GM10248 (cell line): Measurements from ENCODE around the gene PXDN.

Experiments
- CTCF ChIA-PET: fragments of 300-600 bp; sonication (Branson Sonifier 250); formaldehyde crosslinking; extraction: SDS; loops from one replicate; lab custom pipeline; 2021; ENCODE audit warnings: antibody characterized with exemption; lab: Yijun Ruan, JAX
- POLR2A ChIA-PET: fragments of 350-650 bp; sonication (Branson Sonifier 250); formaldehyde crosslinking; extraction: SDS; loops from one replicate; lab custom pipeline; 2020; ENCODE audit warnings: antibody characterized with exemption; lab: Yijun Ruan, JAX
- DNase-seq: peaks from one replicate; pipeline ENCODE4 v3.0.0; 2012; ENCODE audit errors: extremely low spot score
- CTCF ChIP-seq: IDR thresholded peaks from 2 replicates; pipeline ENCODE4 v1.5.1; 2012; ENCODE audit warnings: mild to moderate bottlenecking, low read depth; ENCODE audit errors: extremely low read depth, missing control alignments, control extremely low read depth

Gene PXDN

GRCh38 chr2:1685957-1686783 is 58.1 kb downstream of the PXDN start:
- no peak for TF ChIP-seq CTCF
- no peak for DNase-seq
- POLR2A ChIA-PET, result no interaction called here
- CTCF ChIA-PET, result interaction anchor here (0.8 kb wide), 1 partner anchor 12 kb away, joined by 3 read pairs; no protein-coding TSS in a partner anchor

GRCh38 chr2:1685078-1685956 is 59.0 kb downstream of the PXDN start:
- no peak for DNase-seq
- ChIA-PET CTCF (interaction anchor here (0.8 kb wide), 1 partner anchor 12 kb away, joined by 3 read pairs; no protein-coding TSS in a partner anchor), POLR2A (no interaction called here)
- TF ChIP-seq CTCF, result no peak

- ChIA-PET POLR2A (no interaction called here), CTCF (no interaction called here)
- no peak for DNase-seq
- TF ChIP-seq CTCF, result no peak
Measured at GRCh38 chr2:1683297-1683696, 61.0 kb downstream of the PXDN start.

DNA sequence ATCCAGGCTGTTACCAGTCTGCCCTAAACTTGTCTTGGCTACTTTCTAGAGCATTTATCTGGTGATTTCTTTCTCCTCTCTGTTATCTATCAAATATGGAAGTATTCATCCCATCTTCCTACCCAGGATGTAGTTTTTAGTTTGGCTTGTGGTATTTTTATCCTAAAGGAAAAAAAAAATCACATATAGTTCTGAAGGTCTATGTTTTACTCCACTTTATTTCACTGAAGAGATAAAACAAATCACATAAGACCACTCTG is 62.2 kb downstream of the PXDN start:
- no peak for TF ChIP-seq CTCF
- DNase-seq, result no peak
- POLR2A ChIA-PET, result no interaction called here
- CTCF ChIA-PET, result no interaction called here

DNA sequence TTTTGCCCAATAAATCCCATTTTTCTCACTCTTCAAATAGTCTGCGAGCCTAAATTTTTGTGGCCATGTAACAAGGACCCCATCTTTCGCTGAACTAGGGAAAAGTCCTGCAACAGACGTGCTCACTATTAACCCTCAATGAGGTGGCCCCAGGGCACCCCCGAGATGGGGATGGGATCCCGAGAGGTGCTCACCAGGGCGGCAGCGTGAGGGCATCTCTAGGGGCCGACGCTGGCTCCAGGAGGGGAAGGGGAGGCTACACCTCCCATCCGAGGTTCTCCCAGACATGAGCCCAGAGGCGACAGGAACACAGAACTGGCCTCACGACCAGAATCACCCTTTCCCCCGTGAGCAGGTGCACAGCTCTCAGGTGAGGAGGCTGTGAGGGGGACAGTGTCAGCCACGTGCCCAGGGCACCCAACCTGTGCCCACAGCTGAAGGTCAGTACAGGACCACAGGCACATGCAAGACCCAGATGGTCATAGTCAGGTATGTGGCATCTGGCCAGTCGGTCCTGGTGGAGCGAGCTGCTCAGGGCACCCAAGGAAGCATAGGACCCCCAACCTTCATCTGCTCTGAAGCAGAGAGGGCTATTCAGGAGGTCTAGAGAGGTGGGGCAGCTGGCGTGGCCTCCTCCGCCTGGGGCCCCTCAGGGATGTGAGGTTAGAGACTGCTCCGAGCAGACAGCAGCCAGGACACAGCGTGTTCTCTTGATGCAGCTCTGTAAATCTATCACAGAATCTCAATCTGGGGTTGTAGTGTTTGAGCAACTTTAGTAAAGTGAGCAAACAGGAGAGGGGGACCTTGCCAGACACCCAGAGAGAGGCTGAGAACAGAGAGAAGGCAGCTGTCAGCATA is 62.8 kb downstream of the PXDN start:
- TF ChIP-seq CTCF, result no peak
- no peak for DNase-seq
- CTCF ChIA-PET, result no interaction called here
- POLR2A ChIA-PET, result no interaction called here

DNA sequence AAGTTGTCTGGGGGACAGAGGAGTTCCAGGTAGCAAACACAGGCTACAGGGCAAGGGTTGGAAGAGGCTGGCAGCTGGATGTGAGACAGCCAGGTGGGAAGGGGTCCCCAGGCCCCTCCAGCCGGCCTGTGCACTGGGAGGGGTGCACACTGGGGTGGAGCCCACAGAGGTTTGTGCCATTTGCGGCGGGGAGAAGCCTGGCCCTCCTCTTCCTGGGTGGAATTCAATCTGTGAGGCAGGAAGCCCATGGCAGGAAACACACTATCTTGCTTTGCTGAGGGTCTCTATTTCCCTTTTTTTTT is 63.3 kb downstream of the PXDN start:
- no peak for TF ChIP-seq CTCF
- ChIA-PET CTCF (no interaction called here), POLR2A (no interaction called here)
- DNase-seq, result no peak
